ENCODE data around the gene ZNF410. TPM values are rescaled to one million over a fixed set of nuclear protein-coding genes. Genes with fewer than 3 reads are reported as not detected.
A peak's percentile ranks its signal among the peaks of the same experiment; 100 is the strongest.

Gene ZNF410
- 37.6 TPM for total RNA-seq (2021; ENCODE audit: unreplicated experiment)
- polyA plus RNA-seq (2012) = 19.0 and 24.7 TPM in 2 replicates
- percentile 89 among the genes with signal in this experiment for Bru-seq, nascent RNA
- percentile 69 among the genes with signal in this experiment for BruChase-seq, experiment 1, labeled RNA remaining after a 6-hour chase
- percentile 73 among the genes with signal in this experiment for BruChase-seq, experiment 2, labeled RNA remaining after a 2-hour chase
- long read RNA-seq, transcript ZNF410-201 (11 exons, 2,293 nt) = minor isoform, 12 of 123 reads
- long read RNA-seq, transcript ZNF410-211 (12 exons, 2,601 nt) = major isoform, 58 of 123 reads
- long read RNA-seq, partial matches to known transcripts = 21 of 123 reads
- long read RNA-seq, other reads (novel, unspliced or antisense) = 29 of 123 reads

- ATAC-seq = peak; percentile 99
- Histone ChIP-seq H3K79me2 (ENCODE audit: insufficient read depth, low read length) (peaks cover 50% of the 10 kb centered on the region), H3K4me3 (replicated peaks in 1 of 2; ENCODE audit: low read depth in 1 of 2, low read length in 2 of 2) (peak within 1 kb of the TSS; percentile 97 to 98), H4K20me1 (ENCODE audit: insufficient read depth) (no peaks in the 10 kb centered on the region), H3K9me3 (ENCODE audit: control insufficient read depth in 1 of 2, insufficient read depth in 1 of 2, low read depth in 1 of 2, low read length in 2 of 2) (no peaks in the 10 kb centered on the region), H3K4me2 (ENCODE audit: low read length) (peak within 1 kb of the TSS; percentile 82), H3K9ac (ENCODE audit: low read length) (peak within 1 kb of the TSS; percentile 93), H3K9me2 (ENCODE audit: insufficient read depth) (no peaks in the 10 kb centered on the region), H3K36me3 (ENCODE audit: control insufficient read depth in 1 of 2, insufficient read depth in 2 of 2, low read length in 2 of 2) (peaks cover 1 to 2% of the 10 kb centered on the region in 2 experiments; a peak in 1 of 4 replicates), H3K27ac (ENCODE audit: low read depth, low read length) (peak within 1 kb of the TSS; percentile 83), H3K4me1 (ENCODE audit: control insufficient read depth in 1 of 2, insufficient read depth in 2 of 2, low read length in 2 of 2) (peaks cover 9 to 27% of the 10 kb centered on the region in 2 experiments), H3K27me3 (ENCODE audit: insufficient read depth, low read length) (no peaks in the 10 kb centered on the region), H2AFZ (ENCODE audit: low read depth, low read length, poor library complexity, severe bottlenecking) (peak within 1 kb of the TSS; percentile 47)
- DNase-seq (ENCODE audit: low read depth, low spot score) = peak; percentile 93
- RAD21 ChIA-PET (ENCODE audit: low non-redundant PET in 1 of 2, low total read pairs in 2 of 2, uncharacterized antibody in 2 of 2, unreplicated experiment in 2 of 2) = no interaction called here
- CTCF ChIA-PET = interaction anchor here (0.8 to 2.1 kb wide), 3 partner anchors 65 to 157 kb away, joined by 3 to 9 read pairs (median 4); no protein-coding TSS in a partner anchor
- intact Hi-C loops (cut with micrococcal nuclease) = no loop called here
- POLR2A ChIA-PET = interaction anchor here (0.5 to 1.4 kb wide), 4 partner anchors 9 to 154 kb away, joined by 3 to 4 read pairs (median 4); partner anchors contain the start of genes COQ6, FAM161B and PTGR2
- BruUV-seq (replicated peaks) = no TSS peak
- TF ChIP-seq, protein P1, sequence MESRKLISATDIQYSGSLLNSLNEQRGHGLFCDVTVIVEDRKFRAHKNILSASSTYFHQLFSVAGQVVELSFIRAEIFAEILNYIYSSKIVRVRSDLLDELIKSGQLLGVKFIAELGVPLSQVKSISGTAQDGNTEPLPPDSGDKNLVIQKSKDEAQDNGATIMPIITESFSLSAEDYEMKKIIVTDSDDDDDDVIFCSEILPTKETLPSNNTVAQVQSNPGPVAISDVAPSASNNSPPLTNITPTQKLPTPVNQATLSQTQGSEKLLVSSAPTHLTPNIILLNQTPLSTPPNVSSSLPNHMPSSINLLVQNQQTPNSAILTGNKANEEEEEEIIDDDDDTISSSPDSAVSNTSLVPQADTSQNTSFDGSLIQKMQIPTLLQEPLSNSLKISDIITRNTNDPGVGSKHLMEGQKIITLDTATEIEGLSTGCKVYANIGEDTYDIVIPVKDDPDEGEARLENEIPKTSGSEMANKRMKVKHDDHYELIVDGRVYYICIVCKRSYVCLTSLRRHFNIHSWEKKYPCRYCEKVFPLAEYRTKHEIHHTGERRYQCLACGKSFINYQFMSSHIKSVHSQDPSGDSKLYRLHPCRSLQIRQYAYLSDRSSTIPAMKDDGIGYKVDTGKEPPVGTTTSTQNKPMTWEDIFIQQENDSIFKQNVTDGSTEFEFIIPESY (IDR thresholded peaks at IDR 0.05; ENCODE audit: extremely low read depth, insufficient replicate concordance, low read length) = peak; percentile 17
- TF ChIP-seq CTCF (IDR thresholded peaks at IDR 0.05 in 2 of 3, conservative IDR thresholded peaks at IDR 0.05 in 1 of 3; ENCODE audit: borderline replicate concordance in 1 of 3, insufficient read depth in 1 of 3, low read depth in 2 of 3, low read length in 2 of 3) (no peak), EGR1 (IDR thresholded peaks at IDR 0.05; ENCODE audit: low read depth) (peak; percentile 97), POLR2A (IDR thresholded peaks at IDR 0.05; ENCODE audit: borderline replicate concordance, extremely low read depth, insufficient read depth, insufficient read length) (peak; percentile 35), FOSL1 (IDR thresholded peaks at IDR 0.05; ENCODE audit: low read depth) (peak; percentile 13; the same call in 1 of the 2 replicates), CEBPB (IDR thresholded peaks at IDR 0.05; ENCODE audit: low read depth) (no peak), YY1 (IDR thresholded peaks at IDR 0.05; ENCODE audit: extremely low read depth, insufficient replicate concordance, low read depth, low read length) (peak; percentile 31), ZFX (IDR thresholded peaks at IDR 0.05) (peak; percentile 97), SP1 (IDR thresholded peaks at IDR 0.05; ENCODE audit: low read depth) (peak; percentile 54), JUND (IDR thresholded peaks at IDR 0.05) (peak; percentile 20; the same call in 1 of the 2 replicates), POLR2AphosphoS5 (IDR thresholded peaks at IDR 0.05; ENCODE audit: low read depth, low read length) (peak; percentile 92), SRF (IDR thresholded peaks at IDR 0.05; ENCODE audit: low read depth) (peak; percentile 2; the same call in 1 of the 2 replicates), ZNF274 (IDR thresholded peaks at IDR 0.05; ENCODE audit: low read depth, low read length) (no peak), REST (IDR thresholded peaks at IDR 0.05; ENCODE audit: low read depth) (no peak), CBX3 (IDR thresholded peaks at IDR 0.05; ENCODE audit: low read depth) (peak; percentile 84; the same call in 1 of the 2 replicates)
- TF ChIP-seq, protein P2, sequence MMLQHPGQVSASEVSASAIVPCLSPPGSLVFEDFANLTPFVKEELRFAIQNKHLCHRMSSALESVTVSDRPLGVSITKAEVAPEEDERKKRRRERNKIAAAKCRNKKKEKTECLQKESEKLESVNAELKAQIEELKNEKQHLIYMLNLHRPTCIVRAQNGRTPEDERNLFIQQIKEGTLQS (IDR thresholded peaks at IDR 0.05) = no peak
Observed at GRCh38 chr14:73886449-73887317, at the start of gene ZNF410. TSS of gene ZNF410 (plus strand) at chr14:73886859. CDS start at chr14:73892176, 5,317 bp downstream.

Measured in HCT116 (cell line).